Neural crest cell (in vitro differentiated cells): ENCODE data around the gene GLB1L3. TPM values are rescaled to one million over a fixed set of nuclear protein-coding genes. Genes with fewer than 3 reads are reported as not detected.
"Not testable (repeated sequence)": the region's sequence is repeated elsewhere in the genome, so short reads cannot be mapped to it uniquely, and the experiment has no call there.

Source experiments
- DNase-seq: peaks from one replicate; pipeline ENCODE4 v3.0.0; 2021; ENCODE audit warnings: low read depth, mixed read lengths, low spot score
- H3K27ac Mint-ChIP-seq: one replicate; pipeline ENCODE4 v1.8.0; 2021; ENCODE audit warnings: mild to moderate bottlenecking, mixed read lengths; ENCODE audit not compliant: unreplicated experiment
- H3K27me3 Mint-ChIP-seq: 2 replicates; pipeline ENCODE4 v1.8.0; 2021; ENCODE audit warnings: low read depth, mild to moderate bottlenecking, mixed read lengths
- H3K36me3 Mint-ChIP-seq: 2 replicates; pipeline ENCODE4 v1.8.0; 2021; ENCODE audit warnings: low read depth, mild to moderate bottlenecking, mixed read lengths
- H3K4me1 Mint-ChIP-seq: 2 replicates; pipeline ENCODE4 v1.8.0; 2021; ENCODE audit warnings: mixed read lengths
- H3K4me3 Mint-ChIP-seq: one replicate; pipeline ENCODE4 v1.8.0; 2021; ENCODE audit warnings: mild to moderate bottlenecking, mixed read lengths
- H3K9me3 Mint-ChIP-seq: 2 replicates; pipeline ENCODE4 v1.8.0; 2021; ENCODE audit warnings: mixed read lengths
- CTCF ChIP-seq: fragments of 200-600 bp; sonication (generic); conservative IDR thresholded peaks from 2 replicates; pipeline ENCODE4 v1.5.0; 2021; ENCODE audit warnings: antibody characterized with exemption, mild to moderate bottlenecking
- total RNA-seq: library from RNA; stranded (reverse); gene quantifications from 2 replicates; pipeline ENCODE4 v1.2.1, GENCODE V29; 2021

GLB1L3 gene
- total RNA-seq, 1 donor from 2014 or later = 0.28 TPM

DNA sequence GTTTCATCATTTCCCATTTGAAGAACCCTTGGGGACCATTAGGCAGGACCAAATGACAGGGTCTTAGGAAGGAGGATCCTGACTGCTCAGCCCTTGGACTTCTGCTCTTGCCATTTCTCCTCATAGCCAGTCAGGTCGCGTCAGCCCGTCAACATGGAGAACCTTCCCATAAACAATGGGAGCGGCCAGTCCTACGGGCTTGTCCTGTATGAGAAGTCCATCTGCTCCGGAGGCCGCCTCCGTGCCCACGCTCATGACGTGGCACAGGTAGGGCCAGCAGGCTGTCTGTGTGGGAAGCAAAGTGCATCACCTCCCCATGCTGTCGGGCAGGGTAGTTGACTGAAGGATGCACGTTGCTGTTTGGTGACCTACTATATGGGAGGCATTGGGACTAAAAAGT lies 36.0 kb downstream of the GLB1L3 start:
- DNase-seq = no peak
- no peak for TF ChIP-seq CTCF
- no peaks in the 10 kb centered on the region for H3K4me1 Mint-ChIP-seq
- no peak overlapping the region for H3K4me3 Mint-ChIP-seq
- peaks cover 6% of the 10 kb centered on the region for H3K27me3 Mint-ChIP-seq
- peaks cover 2% of the 10 kb centered on the region for H3K36me3 Mint-ChIP-seq
- H3K27ac Mint-ChIP-seq = no peak overlapping the region
- peaks cover 15% of the 10 kb centered on the region for H3K9me3 Mint-ChIP-seq

DNA sequence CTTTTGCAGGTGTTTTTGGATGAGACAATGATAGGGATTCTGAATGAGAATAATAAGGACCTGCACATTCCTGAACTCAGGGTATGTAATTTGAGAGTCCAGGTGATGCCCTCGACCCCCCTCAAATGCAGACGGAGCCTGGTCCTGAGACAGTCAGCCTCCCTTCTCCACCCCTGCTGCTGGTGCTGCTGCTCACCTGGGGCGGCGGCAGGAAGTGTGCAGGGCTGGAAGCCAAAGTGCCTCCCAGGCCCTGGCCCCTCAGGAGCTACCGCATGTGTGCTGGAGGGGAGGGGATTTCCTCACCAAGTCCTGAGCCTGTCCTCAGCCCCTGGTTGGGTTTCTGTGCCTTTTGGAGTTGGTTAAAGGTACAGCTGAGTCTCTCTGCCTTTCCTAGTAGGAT lies 36.6 kb downstream of the GLB1L3 start:
- H3K36me3 Mint-ChIP-seq = peaks cover 2% of the 10 kb centered on the region
- no peaks in the 10 kb centered on the region for H3K4me1 Mint-ChIP-seq
- no peak for DNase-seq
- TF ChIP-seq CTCF = no peak
- peaks cover 9% of the 10 kb centered on the region for H3K9me3 Mint-ChIP-seq
- peaks cover 7% of the 10 kb centered on the region for H3K27me3 Mint-ChIP-seq
- no peak overlapping the region for H3K27ac Mint-ChIP-seq
- no peak overlapping the region for H3K4me3 Mint-ChIP-seq

DNA sequence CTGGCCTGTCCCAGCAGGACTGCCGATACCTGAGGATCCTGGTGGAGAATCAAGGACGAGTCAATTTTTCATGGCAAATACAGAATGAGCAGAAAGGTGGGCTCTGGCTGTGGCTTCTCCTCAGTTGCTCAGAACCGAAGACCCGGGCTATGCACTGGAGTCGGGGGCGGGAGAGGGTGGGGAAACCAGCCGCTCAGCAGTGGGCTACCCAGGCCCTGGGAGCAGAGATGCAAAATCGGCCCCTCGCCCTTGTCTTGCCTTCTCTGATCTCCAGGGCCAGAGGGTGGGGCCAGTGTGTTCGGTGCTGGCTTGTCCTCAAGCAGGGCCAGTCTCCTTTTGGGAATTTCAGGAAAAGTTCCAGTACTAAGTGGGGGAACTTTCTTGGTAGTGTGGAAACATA lies 37.2 kb downstream of the GLB1L3 start:
- H3K27me3 Mint-ChIP-seq = peaks cover 7% of the 10 kb centered on the region
- H3K36me3 Mint-ChIP-seq = peaks cover 2% of the 10 kb centered on the region

DNA sequence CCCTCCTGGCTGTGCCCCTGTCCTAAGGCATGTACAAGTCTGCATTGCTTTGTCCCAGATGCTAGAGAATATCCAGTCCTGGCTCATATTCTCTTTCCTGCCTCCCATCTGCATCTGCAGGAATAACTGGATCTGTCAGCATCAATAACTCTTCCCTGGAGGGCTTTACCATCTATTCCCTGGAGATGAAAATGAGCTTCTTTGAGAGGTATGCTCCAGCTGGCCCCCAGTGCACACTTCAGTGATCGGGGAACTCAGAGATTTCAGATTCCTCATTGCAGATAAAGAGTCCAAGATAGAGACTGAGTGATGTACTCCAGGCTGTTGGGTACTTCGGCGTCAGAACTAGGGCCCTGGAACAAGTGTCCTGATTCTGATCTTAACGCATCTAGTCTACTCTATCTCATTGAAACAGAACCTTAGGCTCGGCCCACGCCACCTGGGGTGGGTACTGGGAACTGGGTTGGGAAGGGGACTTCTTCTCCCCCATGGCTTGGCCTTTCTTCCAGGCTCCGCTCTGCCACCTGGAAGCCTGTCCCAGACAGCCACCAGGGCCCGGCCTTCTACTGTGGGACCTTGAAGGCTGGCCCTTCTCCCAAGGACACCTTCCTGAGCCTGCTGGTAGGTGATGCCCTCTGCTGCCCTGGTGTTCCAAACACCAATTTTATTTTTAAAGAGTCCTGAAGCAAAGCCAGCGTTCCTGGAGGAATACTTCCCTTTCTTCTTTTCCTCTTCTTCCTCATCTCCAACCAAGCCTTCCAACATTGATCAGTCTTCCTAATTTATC lies 37.8 kb downstream of the GLB1L3 start:
- TF ChIP-seq CTCF = no peak
- Mint-ChIP-seq H3K27ac (no peak overlapping the region), H3K27me3 (peaks cover 7% of the 10 kb centered on the region), H3K4me3 (no peak overlapping the region), H3K4me1 (no peaks in the 10 kb centered on the region), H3K36me3 (peaks cover 2% of the 10 kb centered on the region), H3K9me3 (peaks cover 5% of the 10 kb centered on the region)
- DNase-seq = no peak

More for the DNA sequence above, 37.2 kb downstream of the GLB1L3 start:
- TF ChIP-seq CTCF = no peak
- DNase-seq = no peak
- Mint-ChIP-seq H3K27ac (no peak overlapping the region), H3K9me3 (peaks cover 7% of the 10 kb centered on the region), H3K4me1 (no peaks in the 10 kb centered on the region), H3K4me3 (no peak overlapping the region)

GRCh38 chr11:134317103-134317502 lies 40.9 kb downstream of the GLB1L3 start:
- no peak for TF ChIP-seq CTCF
- H3K4me1 Mint-ChIP-seq = no peaks in the 10 kb centered on the region
- H3K27ac Mint-ChIP-seq = no peak overlapping the region
- no peak overlapping the region for H3K4me3 Mint-ChIP-seq
- H3K9me3 Mint-ChIP-seq = peaks cover 12% of the 10 kb centered on the region
- H3K27me3 Mint-ChIP-seq = peaks cover 20% of the 10 kb centered on the region
- H3K36me3 Mint-ChIP-seq = peaks cover 6% of the 10 kb centered on the region
- DNase-seq = no peak

GRCh38 chr11:134321373-134321772 lies 45.2 kb downstream of the GLB1L3 start:
- Mint-ChIP-seq H3K9me3 (peaks cover 15% of the 10 kb centered on the region), H3K27me3 (peaks cover 24% of the 10 kb centered on the region)
- not testable (repeated sequence) for DNase-seq, H3K4me1 Mint-ChIP-seq, H3K36me3 Mint-ChIP-seq, H3K27ac Mint-ChIP-seq, H3K4me3 Mint-ChIP-seq
